BE2C (cell line): ENCODE results near the gene CHL1.

Source experiments
- DNase-seq: peaks from one replicate; pipeline ENCODE4 v3.0.0-alpha.2; 2020
- H3K27me3 ChIP-seq: fragments of 250-450 bp; sonication (Bioruptor Pico); 2 replicates; pipeline ENCODE4 v1.5.1; 2020; ENCODE audit warnings: mild to moderate bottlenecking
- H3K36me3 ChIP-seq: fragments of 250-450 bp; sonication (Bioruptor Pico); 2 replicates; pipeline ENCODE4 v1.5.1; 2020; ENCODE audit warnings: mild to moderate bottlenecking
- H3K4me1 ChIP-seq: fragments of 250-450 bp; sonication (Bioruptor Pico); 2 replicates; pipeline ENCODE4 v1.5.1; 2020
- H3K4me3 ChIP-seq: 2 replicates; pipeline ENCODE4 v1.5.1; 2011; ENCODE audit warnings: low read depth, low read length
- H3K9me3 ChIP-seq: fragments of 250-450 bp; sonication (Bioruptor Pico); 2 replicates; pipeline ENCODE4 v1.5.1; 2020
- CTCF ChIP-seq: IDR thresholded peaks from 2 replicates; pipeline ENCODE4 v1.5.1; 2012; ENCODE audit warnings: mild to moderate bottlenecking, low read depth, low read length

Gene CHL1

DNA sequence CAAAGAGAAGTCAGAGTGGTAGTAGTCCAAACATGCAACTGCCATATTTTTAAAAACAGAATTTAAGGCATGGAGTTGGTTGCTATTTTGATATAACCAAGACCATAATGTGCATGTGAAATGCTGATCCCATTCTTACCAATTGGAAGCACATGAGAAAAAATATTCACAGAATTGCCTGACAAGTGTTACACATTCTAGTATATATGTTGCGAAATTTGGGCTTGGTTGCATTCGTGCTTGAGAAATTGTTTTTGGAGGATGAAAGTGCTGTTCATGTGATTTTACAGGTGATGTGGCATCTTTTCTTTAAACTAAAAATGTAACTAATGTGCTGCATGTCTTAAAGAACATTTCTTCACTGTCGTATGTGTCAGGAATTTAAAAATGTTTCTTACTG is 199.7 kb downstream of the CHL1 start:
- no peaks in the 10 kb centered on the region for H3K36me3 ChIP-seq
- no peaks in the 10 kb centered on the region for H3K9me3 ChIP-seq
- no peaks in the 10 kb centered on the region for H3K27me3 ChIP-seq
- DNase-seq: no peak
- no peak for TF ChIP-seq CTCF
- H3K4me1 ChIP-seq: no peaks in the 10 kb centered on the region
- no peak overlapping the region for H3K4me3 ChIP-seq

DNA sequence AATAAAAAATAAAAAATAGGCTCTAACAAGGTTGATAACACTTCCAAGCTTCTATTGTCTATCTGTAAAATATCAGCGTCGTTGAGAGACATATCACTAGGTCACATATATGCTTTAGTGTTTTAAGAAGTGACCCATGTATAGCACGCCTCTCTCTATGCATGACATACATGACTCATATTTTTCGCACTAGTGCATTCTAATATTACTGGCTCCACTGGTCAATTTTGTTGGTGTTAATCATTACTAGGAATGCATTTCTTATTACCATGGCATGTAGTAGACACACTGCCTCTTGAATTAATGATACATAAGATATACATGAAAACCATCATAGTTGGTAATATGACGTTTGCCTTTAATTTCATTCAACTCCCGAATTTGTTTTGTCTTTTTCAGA is 203.1 kb downstream of the CHL1 start:
- Histone ChIP-seq H3K9me3 (no peaks in the 10 kb centered on the region), H3K27me3 (no peaks in the 10 kb centered on the region), H3K4me3 (no peak overlapping the region), H3K36me3 (no peaks in the 10 kb centered on the region), H3K4me1 (no peaks in the 10 kb centered on the region)
- no peak for DNase-seq
- no peak for TF ChIP-seq CTCF

DNA sequence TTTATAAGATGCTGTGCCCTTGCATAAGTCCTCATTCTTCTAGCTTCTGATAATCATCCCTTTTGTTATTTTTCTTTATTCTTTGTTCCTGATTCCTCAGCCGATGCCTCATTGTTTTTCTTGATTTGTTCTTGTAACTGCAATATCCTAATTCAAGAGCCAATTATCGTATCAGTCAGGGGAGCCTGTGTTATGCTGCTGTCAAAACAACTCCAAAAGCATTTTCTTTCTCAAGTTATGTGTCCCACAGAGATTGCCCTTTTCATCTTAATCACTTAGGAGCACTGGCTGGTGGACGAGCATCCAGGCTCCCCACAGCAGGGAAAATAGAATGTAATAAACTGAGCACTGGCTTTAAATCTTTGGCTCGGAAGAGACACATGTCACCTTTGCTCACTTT is 207.3 kb downstream of the CHL1 start:
- no peaks in the 10 kb centered on the region for H3K27me3 ChIP-seq
- H3K9me3 ChIP-seq: no peaks in the 10 kb centered on the region

DNA sequence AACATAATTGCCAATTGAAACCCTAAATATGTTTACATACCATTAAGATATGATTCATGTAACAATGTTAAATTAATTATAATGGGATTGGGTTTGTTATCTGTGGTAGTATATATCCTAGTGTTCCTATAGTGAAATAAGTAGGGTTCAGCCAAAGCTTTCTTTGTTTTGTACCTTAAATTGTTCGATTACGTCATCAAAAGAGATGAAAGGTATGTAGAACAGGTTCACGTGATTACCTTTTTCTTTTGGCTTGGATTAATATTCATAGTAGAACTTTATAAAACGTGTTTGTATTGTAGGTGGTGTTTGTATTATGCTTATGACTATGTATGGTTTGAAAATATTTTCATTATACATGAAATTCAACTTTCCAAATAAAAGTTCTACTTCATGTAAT is 212.4 kb downstream of the CHL1 start:
- H3K9me3 ChIP-seq: no peaks in the 10 kb centered on the region
- H3K4me3 ChIP-seq: no peak overlapping the region
- H3K27me3 ChIP-seq: no peaks in the 10 kb centered on the region
- no peak for TF ChIP-seq CTCF
- H3K4me1 ChIP-seq: no peaks in the 10 kb centered on the region
- no peaks in the 10 kb centered on the region for H3K36me3 ChIP-seq
- DNase-seq: no peak

More for the DNA sequence above, 207.3 kb downstream of the CHL1 start:
- TF ChIP-seq CTCF: no peak
- Histone ChIP-seq H3K36me3 (no peaks in the 10 kb centered on the region), H3K4me1 (no peaks in the 10 kb centered on the region), H3K4me3 (no peak overlapping the region)
- DNase-seq: no peak

GRCh38 chr3:411226-411625 is 214.7 kb downstream of the CHL1 start:
- no peak for TF ChIP-seq CTCF
- no peaks in the 10 kb centered on the region for H3K4me1 ChIP-seq
- no peak for DNase-seq
- no peaks in the 10 kb centered on the region for H3K36me3 ChIP-seq
- H3K4me3 ChIP-seq: no peak overlapping the region
- H3K9me3 ChIP-seq: no peaks in the 10 kb centered on the region
- no peaks in the 10 kb centered on the region for H3K27me3 ChIP-seq

GRCh38 chr3:414063-414462 is 217.5 kb downstream of the CHL1 start:
- no peak for DNase-seq
- H3K9me3 ChIP-seq: no peaks in the 10 kb centered on the region
- TF ChIP-seq CTCF: no peak
- H3K36me3 ChIP-seq: no peaks in the 10 kb centered on the region
- no peaks in the 10 kb centered on the region for H3K4me1 ChIP-seq
- H3K27me3 ChIP-seq: no peaks in the 10 kb centered on the region
- no peak overlapping the region for H3K4me3 ChIP-seq
